Vagina (tissue), 2 donors: ENCODE data around the gene IRAK3. TPM values are rescaled to one million over a fixed set of nuclear protein-coding genes. Genes with fewer than 3 reads are reported as not detected.

ENCODE experiments used
- DNase-seq, 2 donors: peaks; one replicate each; pipeline ENCODE4 v3.0.0-alpha.2; 2017; ENCODE audit errors: extremely low spot score in 2 of 2
- H3K27ac ChIP-seq: fragments of 200-600 bp; sonication (generic); one replicate; pipeline ENCODE4 v1.5.1; 2019
- H3K27me3 ChIP-seq: fragments of 200-600 bp; sonication (generic); one replicate; pipeline ENCODE4 v1.5.1; 2019
- H3K36me3 ChIP-seq, 2 donors: fragments of 200-600 bp; sonication (generic); one replicate each; pipeline ENCODE4 v1.5.1; 2017 to 2019
- H3K4me1 ChIP-seq: fragments of 200-600 bp; sonication (generic); one replicate; pipeline ENCODE4 v1.5.1; 2019
- H3K4me3 ChIP-seq, 2 donors: fragments of 200-600 bp; sonication (generic); 1 replicate in 1 of 2; 2 replicates in 1 of 2; pipeline ENCODE4 v1.5.1; 2016 to 2019
- H3K9me3 ChIP-seq: fragments of 200-600 bp; sonication (generic); one replicate; pipeline ENCODE4 v1.5.1; 2019
- CTCF ChIP-seq, 3 experiments: fragments of 450-650 bp in 2 of 3; fragments of 200-600 bp in 1 of 3; sonication (generic) in 1 of 3; IDR thresholded peaks; one replicate each; pipeline ENCODE4 v1.5.1; 2017 to 2019; ENCODE audit warnings: antibody characterized with exemption in 3 of 3, mild to moderate bottlenecking in 2 of 3, moderate library complexity in 2 of 3
- POLR2A ChIP-seq, 2 donors: fragments of 450-650 bp; IDR thresholded peaks; one replicate each; pipeline ENCODE4 v1.6.1; 2017; ENCODE audit warnings: antibody characterized with exemption in 2 of 2, mild to moderate bottlenecking in 2 of 2, moderate library complexity in 2 of 2
- POLR2AphosphoS5 ChIP-seq, 2 donors: sonication (generic); formaldehyde crosslinking; IDR thresholded peaks; one replicate each; pipeline ENCODE4 v1.9.0; 2017; ENCODE audit warnings: antibody characterized with exemption in 2 of 2, mild to moderate bottlenecking in 2 of 2, low read depth in 1 of 2; ENCODE audit not compliant: insufficient read depth in 1 of 2
- intact Hi-C: fragments of 100-400 bp; cut with DNase I; formaldehyde crosslinking; loops from one replicate; pipeline ENCODE4 v1.15.1; 2023
- total RNA-seq: library from RNA; depleted of rRNA; stranded (reverse); fragments of >200 nt; gene quantifications from one replicate; pipeline ENCODE4 v1.2.3, GENCODE V29; 2016

Gene IRAK3
- total RNA-seq, 1 donor from 2014 or later: 23.1 TPM

- Histone ChIP-seq H3K27me3 (no peaks in the 10 kb centered on the region), H3K9me3 (no peaks in the 10 kb centered on the region), H3K4me3 (no peak overlapping the region)
These were observed 69.0 kb downstream of the IRAK3 start for GRCh38 chr12:66258011-66258410.

GRCh38 chr12:66262737-66263136, 73.7 kb downstream of the IRAK3 start:
- Histone ChIP-seq H3K4me1 (no peaks in the 10 kb centered on the region), H3K9me3 (no peaks in the 10 kb centered on the region), H3K27ac (no peak overlapping the region), H3K4me3 (no peak overlapping the region), H3K27me3 (no peaks in the 10 kb centered on the region), H3K36me3 (no peaks in the 10 kb centered on the region)
- intact Hi-C loops: no loop called here
- no peak for DNase-seq
- no peak for TF ChIP-seq CTCF (IDR thresholded peaks at IDR 0.05)
- no peak for TF ChIP-seq POLR2AphosphoS5 (IDR thresholded peaks at IDR 0.05; ENCODE audit: insufficient read depth in 1 of 2, low read depth in 1 of 2)
- no peak for TF ChIP-seq POLR2A (IDR thresholded peaks at IDR 0.05)

More at GRCh38 chr12:66258011-66258410, 69.0 kb downstream of the IRAK3 start:
- Histone ChIP-seq H3K36me3 (no peaks in the 10 kb centered on the region), H3K27ac (no peak overlapping the region), H3K4me1 (no peaks in the 10 kb centered on the region)
- intact Hi-C loops: loop anchor here (10.0 kb wide), 1 partner anchor 437 kb away; no protein-coding TSS in a partner anchor
- no peak for TF ChIP-seq POLR2A (IDR thresholded peaks at IDR 0.05)
- TF ChIP-seq CTCF (IDR thresholded peaks at IDR 0.05): no peak
- no peak for TF ChIP-seq POLR2AphosphoS5 (IDR thresholded peaks at IDR 0.05; ENCODE audit: insufficient read depth in 1 of 2, low read depth in 1 of 2)
- no peak for DNase-seq

GRCh38 chr12:66268562-66268961, 79.5 kb downstream of the IRAK3 start:
- no peaks in the 10 kb centered on the region for H3K9me3 ChIP-seq
- H3K4me1 ChIP-seq: no peaks in the 10 kb centered on the region
- no peak overlapping the region for H3K4me3 ChIP-seq
- no peaks in the 10 kb centered on the region for H3K36me3 ChIP-seq
- no peak for TF ChIP-seq POLR2AphosphoS5 (IDR thresholded peaks at IDR 0.05; ENCODE audit: insufficient read depth in 1 of 2, low read depth in 1 of 2)
- no peak for TF ChIP-seq POLR2A (IDR thresholded peaks at IDR 0.05)
- TF ChIP-seq CTCF (IDR thresholded peaks at IDR 0.05): no peak
- DNase-seq: no peak
- intact Hi-C loops: no loop called here
- H3K27me3 ChIP-seq: no peaks in the 10 kb centered on the region
- no peak overlapping the region for H3K27ac ChIP-seq

GRCh38 chr12:66269142-66269541, 80.1 kb downstream of the IRAK3 start:
- Histone ChIP-seq H3K9me3 (no peaks in the 10 kb centered on the region), H3K4me3 (no peak overlapping the region), H3K36me3 (no peaks in the 10 kb centered on the region), H3K27me3 (no peaks in the 10 kb centered on the region), H3K4me1 (no peaks in the 10 kb centered on the region), H3K27ac (no peak overlapping the region)
- TF ChIP-seq POLR2AphosphoS5 (IDR thresholded peaks at IDR 0.05; ENCODE audit: insufficient read depth in 1 of 2, low read depth in 1 of 2): no peak
- no peak for DNase-seq
- intact Hi-C loops: no loop called here

GRCh38 chr12:66269757-66270383, 80.9 kb downstream of the IRAK3 start:
- H3K27ac ChIP-seq: no peak overlapping the region
- intact Hi-C loops: no loop called here
- no peaks in the 10 kb centered on the region for H3K36me3 ChIP-seq
- no peaks in the 10 kb centered on the region for H3K9me3 ChIP-seq
- H3K4me1 ChIP-seq: no peaks in the 10 kb centered on the region
- peak; percentile 33 to 54 (median 40) for TF ChIP-seq CTCF (IDR thresholded peaks at IDR 0.05)
- no peak for TF ChIP-seq POLR2A (IDR thresholded peaks at IDR 0.05)
- no peaks in the 10 kb centered on the region for H3K27me3 ChIP-seq
- DNase-seq: no peak
- H3K4me3 ChIP-seq: no peak overlapping the region
